Left renal cortex interstitium (tissue), 4 donors: ENCODE data around the gene KRTAP4-2. TPM values are rescaled to one million over a fixed set of nuclear protein-coding genes. Genes with fewer than 3 reads are reported as not detected.
"Not testable (repeated sequence)": the region's sequence is repeated elsewhere in the genome, so short reads cannot be mapped to it uniquely, and the experiment has no call there.

Experiments
- DNase-seq, 4 donors: peaks; one replicate each; pipeline ENCODE4 v3.0.0-alpha.2; 2013; ENCODE audit warnings: low read depth in 4 of 4, low spot score in 2 of 4, missing footprints in 1 of 4
- polyA plus RNA-seq, 4 donors: library from polyadenylated mRNA; unstranded; fragments of 120-200 nt; gene quantifications; one replicate each; pipeline ENCODE4 v1.2.1, GENCODE V29; 2013; ENCODE audit not compliant: insufficient read length in 4 of 4

The KRTAP4-2 gene
- polyA plus RNA-seq, 4 donors, result not detected

DNA sequence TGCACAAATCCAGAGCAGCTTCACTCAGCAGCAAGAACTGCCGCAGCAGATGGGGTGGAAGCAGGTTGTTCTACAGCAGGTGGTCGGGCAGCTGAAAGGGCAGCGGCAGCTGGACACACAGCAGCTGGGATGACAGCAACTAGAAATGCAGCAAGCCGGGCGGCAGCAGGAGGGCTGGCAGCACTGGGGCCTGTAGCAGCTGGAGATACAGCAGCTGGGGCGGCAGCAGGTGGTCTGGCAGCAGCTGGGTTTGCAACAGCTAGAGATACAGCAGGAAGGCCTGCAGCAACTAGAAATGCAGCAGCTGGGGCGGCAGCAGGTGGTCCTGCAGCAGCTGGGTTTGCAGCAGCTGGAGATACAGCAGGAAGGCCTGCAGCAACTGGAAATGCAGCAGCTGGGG, 10.5 kb downstream of the KRTAP4-2 start:
- DNase-seq, result no peak

DNA sequence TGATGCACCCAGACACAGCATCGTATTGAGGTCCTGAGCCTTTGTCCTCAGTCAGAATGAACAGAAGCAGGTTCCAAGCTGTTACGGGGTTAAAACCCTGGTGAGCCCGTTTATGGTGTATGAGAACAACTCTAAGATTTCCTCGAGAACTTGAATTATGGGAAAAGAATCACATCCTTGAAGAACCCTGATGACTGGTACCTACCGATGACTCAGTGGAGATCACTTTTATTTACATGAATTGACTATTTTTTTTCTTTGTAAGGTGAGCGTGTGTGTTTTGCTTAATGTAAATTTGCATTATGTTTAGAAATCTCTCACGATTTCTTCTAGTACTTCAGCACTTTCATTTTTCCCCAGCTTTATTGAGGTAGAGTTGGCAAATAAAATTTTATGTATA, 14.2 kb downstream of the KRTAP4-2 start:
- no peak for DNase-seq

DNA sequence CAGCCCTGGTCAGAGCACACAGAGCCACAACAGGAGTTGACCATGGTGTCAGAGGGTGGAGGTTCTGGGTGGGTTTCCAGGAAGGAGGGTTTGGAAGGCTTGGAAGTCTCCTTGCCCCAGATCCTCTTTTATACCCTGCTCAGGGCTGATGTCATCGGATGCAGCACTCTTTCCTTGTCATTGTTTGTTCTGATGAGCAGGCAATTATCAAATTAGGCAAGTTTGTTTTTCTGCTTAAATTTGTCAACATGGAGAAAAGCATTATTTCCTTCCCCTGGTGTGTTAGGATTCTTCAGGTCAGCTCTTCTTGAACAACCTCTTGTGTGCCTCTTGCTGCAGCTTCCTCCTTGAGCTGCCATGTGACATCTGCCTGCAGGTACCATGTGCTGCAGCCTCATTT, 17.4 kb downstream of the KRTAP4-2 start, which contains the start of gene KRTAP4-4:
TSS of gene KRTAP4-4 (minus strand) at position 101 of the 400 bp plus-strand sequence. CDS start at position 44, 57 bp downstream.
- DNase-seq, result no peak

DNA sequence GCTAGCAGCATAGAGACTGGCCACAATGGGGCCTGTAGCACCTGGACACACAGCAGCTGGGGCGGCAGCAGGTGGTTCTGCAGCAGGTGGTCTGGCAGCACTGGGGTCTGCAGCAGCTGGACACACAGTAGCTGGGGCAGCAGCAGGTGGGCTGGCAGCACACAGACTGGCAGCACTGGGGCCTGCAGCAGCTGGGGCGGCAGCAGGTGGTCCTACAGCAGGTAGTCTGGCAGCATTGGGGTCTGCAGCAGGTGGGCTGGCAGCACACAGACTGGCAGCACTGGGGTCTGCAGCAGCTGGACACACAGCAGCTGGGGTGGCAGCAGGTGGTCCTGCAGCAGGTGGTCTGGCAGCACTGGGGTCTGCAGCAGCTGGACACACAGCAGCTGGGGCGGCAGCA, 17.8 kb downstream of the KRTAP4-2 start:
- not testable (repeated sequence) for DNase-seq

DNA sequence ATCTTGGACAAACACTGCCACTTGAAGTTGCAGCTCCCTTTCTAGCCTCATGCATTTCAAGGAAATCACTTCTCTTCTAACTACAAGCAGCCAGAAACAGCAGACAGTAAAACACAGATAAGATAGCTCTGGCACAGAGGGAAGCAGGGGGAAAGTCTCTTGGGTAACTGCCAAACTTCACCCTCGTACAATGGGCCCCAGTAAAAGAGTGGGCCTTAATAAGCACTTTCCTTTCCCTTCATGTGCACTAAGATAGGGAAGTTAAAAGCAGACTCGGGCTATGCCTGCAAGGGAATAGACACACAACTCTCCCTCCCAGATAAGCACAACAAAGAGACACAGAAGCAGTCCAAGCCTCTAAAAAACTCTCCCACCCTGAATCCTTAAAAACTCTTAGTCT, 24.2 kb downstream of the KRTAP4-2 start:
- no peak for DNase-seq

DNA sequence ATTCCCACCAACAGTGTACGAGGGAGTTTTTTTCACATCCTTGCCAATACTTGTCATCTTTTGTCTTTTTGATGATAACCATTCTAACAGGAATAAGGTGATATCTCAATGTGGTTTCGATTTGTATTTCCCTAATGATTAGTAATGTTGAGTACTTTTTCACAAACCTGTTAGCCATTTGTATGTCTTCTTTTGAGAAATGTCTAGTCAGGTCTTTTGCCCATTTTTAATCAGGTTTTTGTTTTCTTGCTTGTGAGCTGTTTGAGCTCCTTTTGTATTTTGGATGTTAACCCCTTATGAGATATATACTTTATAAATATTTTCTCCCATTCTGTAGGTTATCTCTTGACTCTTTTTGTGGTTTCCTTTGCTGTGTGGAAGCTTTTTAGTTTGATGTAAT, 26.5 kb downstream of the KRTAP4-2 start:
- no peak for DNase-seq

DNA sequence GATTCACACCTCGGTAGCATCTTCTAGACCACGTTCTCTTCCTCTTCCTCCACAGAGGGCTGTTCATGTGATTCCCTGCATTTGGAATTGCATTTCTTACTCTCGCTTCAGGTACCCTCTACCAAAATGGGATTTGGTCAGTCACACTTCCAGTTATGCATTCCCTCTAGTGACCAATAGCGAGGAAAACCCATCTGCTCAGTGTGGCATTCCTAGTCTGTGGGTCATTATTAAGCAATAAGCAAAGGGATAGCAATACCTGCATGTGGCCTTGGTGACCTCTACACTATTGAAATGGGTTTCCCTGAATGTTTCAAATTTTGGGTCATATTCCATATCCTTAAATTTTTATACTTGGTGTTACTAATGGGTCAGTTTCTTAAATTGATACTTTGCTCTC, 28.0 kb downstream of the KRTAP4-2 start:
- DNase-seq, result no peak

DNA sequence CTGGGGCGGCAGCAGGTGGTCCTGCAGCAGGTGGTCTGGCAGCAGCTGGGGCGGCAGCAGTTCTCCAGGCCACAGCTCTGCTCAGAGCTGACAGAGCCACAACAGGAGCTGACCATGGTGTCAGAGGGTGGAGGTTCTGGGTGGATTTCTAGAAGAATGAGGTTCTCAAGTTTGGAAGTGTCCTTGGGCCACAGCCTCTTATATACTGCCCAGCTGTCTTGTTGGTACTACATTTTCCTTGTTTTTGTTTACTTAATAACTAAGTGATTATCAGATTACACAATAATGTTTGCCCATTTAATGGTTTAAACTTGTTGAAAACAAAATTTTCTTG, 28.4 kb downstream of the KRTAP4-2 start, which contains the start of gene KRTAP4-5:
TSS of gene KRTAP4-5 (minus strand) at position 174 of the 334 bp plus-strand sequence. CDS start at position 116, 58 bp downstream.
- no peak for DNase-seq

DNA sequence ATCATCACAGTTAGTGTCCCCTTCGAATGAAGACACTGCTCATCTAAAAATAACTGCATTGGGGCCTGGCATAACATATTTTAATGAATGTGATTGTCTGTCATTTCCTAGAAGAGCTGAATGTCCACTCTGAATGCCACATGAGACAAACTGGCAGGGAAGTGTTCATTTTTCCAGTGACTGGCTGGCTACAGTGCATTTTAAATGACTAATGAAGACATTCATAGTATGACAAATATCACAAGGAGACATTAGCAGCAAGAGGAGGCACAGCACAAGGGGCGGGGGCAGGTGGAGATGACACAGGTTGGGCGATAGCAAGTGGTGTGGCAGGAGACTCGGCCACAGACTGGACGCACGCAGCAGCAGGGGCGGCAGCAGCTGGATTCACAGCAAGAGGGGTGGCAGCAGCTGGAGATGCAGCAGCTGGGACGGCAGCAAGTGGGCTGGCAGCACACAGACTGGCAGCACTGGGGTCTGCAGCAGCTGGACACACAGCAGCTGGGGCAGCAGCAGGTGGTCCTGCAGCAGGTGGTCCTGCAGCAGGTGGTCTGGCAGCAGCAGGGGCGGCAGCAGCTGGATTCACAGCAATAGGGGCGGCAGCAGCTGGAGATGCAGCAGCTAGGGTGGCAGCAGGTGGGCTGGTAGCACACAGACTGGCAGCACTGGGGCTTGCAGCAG, 28.9 kb downstream of the KRTAP4-2 start:
- DNase-seq, result not testable (repeated sequence)

DNA sequence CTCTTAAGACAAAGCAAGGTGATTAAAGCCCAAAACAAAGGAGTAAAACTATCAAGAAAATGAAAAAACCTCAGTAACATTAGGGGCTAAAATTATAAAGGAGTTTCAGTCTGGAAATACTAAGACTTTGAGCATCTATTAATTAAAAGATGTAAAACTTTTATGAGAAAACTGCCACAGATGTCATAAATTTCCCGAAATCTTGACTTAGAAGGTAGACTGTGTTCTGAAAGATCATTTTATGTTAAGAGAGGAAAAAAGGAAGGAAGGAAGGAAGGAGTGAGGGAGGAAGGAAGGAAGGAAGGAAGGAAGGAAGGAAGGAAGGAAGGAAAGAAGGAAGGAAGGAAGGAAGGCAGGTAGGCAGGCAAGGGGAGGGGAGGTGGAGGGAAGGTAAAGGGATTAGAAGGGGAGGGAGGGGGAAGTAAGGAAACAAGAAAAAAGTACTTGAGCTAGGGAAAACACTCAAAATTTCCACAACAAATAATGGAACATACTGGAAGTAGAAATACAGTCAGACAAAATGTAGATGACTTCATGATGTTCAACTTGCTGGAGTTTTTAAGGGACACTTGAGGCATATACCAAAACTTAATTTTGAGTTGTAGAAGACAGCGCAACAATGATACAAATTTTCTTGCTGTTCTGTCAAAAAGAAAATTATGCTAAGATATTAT, 30.4 kb downstream of the KRTAP4-2 start:
- DNase-seq, result no peak

DNA sequence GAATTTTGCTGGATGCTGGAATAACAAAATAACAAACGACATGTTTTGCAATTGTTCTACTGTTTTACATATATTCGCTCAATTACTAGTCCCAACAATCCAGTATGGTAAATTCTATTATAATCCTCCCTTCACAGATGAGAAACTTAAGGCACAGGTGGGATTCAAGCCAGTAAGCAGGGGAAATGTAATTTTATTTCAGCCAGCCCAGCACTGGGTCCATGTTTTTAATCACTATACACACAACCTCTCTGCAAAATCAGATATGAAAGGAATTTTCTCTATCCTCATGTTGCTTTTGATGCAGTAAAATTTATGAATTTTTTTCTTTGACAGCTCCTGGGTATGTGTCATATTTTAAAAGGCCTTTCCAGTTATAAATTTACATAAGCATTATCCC, 32.8 kb downstream of the KRTAP4-2 start:
- DNase-seq, result no peak

DNA sequence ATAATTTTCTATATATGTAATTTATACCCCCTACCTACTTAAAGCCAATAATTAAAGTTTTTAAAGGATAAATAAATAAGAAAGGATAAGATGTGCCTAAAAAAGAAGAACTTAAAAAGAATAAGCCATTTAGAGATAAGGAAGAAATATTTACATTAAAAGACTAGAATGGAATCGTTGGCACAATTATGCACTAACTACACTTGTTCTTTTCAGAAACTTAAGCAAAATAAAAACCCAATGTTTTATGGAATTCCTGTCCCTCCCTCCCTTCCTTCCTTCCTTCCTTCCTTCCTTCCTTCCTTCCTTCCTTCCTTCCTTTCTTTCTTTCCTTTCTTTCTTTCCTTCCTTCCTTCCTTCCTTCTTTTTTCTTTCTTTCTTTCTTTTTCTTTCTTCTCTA, 33.2 kb downstream of the KRTAP4-2 start:
- no peak for DNase-seq

DNA sequence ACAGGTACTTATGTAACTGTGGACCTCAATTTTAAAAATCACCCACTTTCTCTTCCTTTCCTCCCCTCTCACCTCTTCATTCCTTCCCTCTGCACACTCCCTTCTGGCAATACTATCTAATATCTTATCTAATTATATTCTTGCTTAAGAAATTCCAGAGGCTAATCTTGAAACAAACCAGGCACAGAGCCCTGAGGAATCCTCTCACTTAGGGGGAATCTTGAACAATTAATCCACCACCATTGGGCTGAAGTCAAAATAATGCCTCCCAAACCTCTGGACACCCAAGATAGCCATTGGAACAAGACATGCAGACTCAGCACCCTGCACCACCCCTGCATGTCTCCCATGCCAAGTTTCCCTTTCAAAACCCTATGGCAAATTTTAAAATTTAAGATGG, 36.7 kb downstream of the KRTAP4-2 start:
- DNase-seq, result no peak

DNA sequence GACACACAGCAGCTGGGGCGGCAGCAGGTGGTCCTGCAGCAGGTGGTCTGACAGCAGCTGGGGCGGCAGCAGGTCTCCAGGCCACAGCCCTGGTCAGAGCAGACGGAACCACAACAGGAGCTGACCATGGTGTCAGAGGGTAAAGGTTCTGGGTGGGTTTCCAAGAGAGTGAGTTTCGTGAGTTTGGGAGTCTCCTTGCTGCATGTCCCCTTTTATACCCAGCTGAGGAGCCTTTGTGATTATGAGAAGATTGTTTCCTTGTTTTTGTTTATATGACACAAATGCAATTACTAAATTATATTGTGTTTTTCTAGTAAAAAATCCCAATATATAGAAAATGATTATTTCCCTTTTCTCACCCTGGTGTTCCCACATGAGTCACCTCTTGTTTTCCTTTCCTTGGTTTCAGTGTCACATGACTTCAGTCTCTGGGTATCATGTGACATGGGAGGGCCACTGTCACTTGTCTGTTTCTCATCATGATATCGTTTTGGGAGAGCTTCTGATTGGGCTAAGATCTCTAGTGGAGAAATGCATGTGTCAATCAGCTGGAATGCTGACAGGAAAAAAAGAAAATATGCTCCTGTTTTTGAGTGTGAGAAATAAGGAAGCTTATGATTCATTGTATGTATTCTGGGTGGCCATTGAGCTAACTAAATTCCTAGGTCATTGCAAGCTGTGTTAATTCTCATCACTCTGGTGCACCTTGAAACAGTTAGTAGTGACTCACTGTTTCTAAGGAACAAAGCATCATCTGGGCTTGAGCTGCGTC, 37.5 kb downstream of the KRTAP4-2 start, which contains the start of gene KRTAP4-6:
TSS of gene KRTAP4-6 (minus strand) at position 185 of the 772 bp plus-strand sequence. CDS start at position 128, 57 bp downstream.
- DNase-seq, result no peak

DNA sequence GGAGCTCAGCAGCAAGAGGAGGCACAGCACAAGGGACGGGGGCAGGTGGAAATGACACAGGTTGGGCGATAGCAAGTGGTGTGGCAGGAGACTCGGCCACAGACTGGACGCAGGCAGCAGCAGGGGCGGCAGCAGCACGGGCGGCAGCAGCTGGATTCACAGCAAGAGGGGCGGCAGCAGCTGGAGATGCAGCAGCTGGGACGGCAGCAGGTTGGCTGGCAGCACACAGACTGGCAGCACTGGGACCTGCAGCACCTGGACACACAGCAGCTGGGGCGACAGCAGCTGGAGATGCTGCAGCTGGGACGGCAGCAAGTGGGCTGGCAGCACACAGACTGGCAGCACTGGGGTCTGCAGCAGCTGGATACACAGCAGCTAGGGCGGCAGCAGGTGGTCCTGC, 38.2 kb downstream of the KRTAP4-2 start:
- DNase-seq, result not testable (repeated sequence)

DNA sequence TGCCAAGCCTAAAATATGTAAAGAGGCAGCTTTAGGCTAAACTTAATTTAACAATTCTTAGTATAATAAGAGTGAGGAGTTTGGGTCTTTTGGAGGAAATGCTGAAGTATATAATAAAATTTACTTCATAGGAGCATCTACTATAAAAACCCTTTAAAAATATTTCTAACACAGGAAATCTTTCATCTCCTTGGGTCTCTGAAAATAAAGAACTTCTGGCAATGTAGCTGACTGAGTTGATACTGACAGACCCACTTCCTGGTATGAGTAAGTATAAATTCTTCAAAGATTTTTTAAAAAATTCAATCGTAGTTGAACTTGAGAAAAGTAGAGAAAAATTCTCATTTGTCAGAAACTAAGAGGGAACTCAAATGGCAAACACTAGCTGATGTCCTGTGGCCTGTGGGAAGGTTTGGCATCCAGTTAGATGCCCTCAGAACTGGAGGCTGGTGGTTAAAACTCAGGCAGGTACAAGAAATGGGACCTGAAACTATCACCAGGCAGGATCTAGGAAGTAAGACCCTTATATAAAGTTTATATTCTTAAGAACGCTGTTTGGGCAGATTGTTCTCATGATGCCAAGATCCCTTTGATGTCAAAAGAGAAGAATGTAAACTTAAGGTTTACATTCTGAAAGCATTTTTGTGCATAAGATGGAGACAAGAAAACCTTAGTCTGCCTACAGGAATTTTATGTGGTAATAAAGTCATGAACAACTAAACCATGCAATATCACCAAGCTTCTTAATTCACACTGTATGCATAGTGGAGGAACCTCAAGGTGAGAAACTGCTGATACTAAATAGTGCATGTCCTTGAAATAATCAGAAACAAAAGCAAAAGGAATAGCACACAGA, 43.9 kb downstream of the KRTAP4-2 start:
- DNase-seq, result no peak

DNA sequence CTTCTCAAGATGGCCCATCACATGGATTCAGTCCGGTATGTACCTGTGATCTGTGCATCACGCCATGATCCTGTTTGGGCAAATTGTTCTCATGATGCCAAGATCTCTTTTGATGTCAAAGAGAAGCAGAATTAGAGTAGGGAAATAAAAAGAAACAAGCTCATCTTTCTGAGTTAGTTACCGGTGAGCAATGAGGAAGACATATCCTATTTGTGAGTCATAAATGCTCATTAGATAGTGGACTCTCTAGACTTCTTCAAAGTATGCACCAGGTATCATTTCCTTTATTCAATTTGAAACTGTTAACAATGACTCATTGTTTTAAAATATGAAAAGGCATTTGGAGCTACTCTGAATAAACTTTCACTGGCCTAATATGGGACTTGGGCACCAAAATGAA, 46.0 kb downstream of the KRTAP4-2 start:
- DNase-seq, result no peak
